ENCODE data around the gene SCYL3. TPM values are rescaled to one million over a fixed set of nuclear protein-coding genes. Genes with fewer than 3 reads are reported as not detected.
"Not testable (repeated sequence)": the region's sequence is repeated elsewhere in the genome, so short reads cannot be mapped to it uniquely, and the experiment has no call there.

The SCYL3 gene
- total RNA-seq, 2 donors from 2014 or later: 8.3 to 14.4 TPM

DNA sequence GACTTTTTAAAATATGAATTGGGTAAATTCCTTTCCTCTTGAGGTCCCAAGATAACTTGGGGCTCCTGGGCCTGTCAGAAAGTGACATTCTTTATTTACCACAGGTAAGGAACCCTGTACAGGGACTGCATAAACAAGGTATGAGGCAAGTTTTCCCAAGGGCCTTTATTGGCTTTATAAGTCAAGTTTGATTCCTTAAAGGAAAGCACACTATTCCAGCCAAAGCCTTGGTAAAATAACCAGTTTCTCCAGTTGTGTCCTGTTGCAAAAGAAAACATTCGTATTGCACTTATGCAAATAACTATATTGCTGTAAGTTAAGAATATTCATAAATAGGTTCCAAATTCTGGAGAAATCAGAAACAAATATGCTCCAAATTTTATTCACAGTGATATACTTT is 77.1 kb downstream of the SCYL3 start:
- ATAC-seq (ENCODE audit: insufficient number of reproducible peaks, low FRiP score, low read depth): no peak
- TF ChIP-seq, protein P1, sequence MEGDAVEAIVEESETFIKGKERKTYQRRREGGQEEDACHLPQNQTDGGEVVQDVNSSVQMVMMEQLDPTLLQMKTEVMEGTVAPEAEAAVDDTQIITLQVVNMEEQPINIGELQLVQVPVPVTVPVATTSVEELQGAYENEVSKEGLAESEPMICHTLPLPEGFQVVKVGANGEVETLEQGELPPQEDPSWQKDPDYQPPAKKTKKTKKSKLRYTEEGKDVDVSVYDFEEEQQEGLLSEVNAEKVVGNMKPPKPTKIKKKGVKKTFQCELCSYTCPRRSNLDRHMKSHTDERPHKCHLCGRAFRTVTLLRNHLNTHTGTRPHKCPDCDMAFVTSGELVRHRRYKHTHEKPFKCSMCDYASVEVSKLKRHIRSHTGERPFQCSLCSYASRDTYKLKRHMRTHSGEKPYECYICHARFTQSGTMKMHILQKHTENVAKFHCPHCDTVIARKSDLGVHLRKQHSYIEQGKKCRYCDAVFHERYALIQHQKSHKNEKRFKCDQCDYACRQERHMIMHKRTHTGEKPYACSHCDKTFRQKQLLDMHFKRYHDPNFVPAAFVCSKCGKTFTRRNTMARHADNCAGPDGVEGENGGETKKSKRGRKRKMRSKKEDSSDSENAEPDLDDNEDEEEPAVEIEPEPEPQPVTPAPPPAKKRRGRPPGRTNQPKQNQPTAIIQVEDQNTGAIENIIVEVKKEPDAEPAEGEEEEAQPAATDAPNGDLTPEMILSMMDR (IDR thresholded peaks at IDR 0.05): no peak
- Histone ChIP-seq H3K27me3 (replicated peaks; ENCODE audit: insufficient read depth) (no peaks in the 10 kb centered on the region), H3K27ac (no peak overlapping the region), H3K4me3 (no peak overlapping the region), H3K9me3 (no peaks in the 10 kb centered on the region), H3K4me1 (ENCODE audit: control insufficient read depth in 1 of 2, low read depth in 2 of 2) (no peaks in the 10 kb centered on the region), H3K36me3 (no peaks in the 10 kb centered on the region)
- DNase-seq (ENCODE audit: low spot score): no peak

DNA sequence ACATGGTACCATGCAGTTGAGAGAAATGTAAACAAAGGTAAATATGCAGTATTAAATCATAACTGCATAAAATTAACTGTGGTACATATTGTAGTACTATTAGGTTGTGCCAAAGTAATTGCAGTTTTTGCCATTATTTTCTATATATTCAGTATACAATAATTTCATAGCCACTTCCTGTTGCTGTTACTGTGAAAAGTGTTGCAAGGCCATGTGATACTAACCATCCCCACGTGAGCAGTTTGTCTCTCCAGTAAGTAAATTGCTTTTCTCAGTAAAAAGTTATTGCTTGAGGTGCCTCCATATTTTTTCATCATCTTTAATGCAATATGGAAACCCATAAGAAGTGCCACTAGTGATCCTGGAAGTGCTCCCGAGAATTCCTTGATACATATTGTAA is 79.4 kb downstream of the SCYL3 start:
- no peaks in the 10 kb centered on the region for H3K4me1 ChIP-seq (ENCODE audit: control insufficient read depth in 1 of 2, low read depth in 2 of 2)
- H3K27ac ChIP-seq: no peak overlapping the region
- H3K4me3 ChIP-seq: no peak overlapping the region
- no peak for ATAC-seq (ENCODE audit: insufficient number of reproducible peaks, low FRiP score, low read depth)
- TF ChIP-seq, protein P1 (IDR thresholded peaks at IDR 0.05): no peak
- no peaks in the 10 kb centered on the region for H3K27me3 ChIP-seq (replicated peaks; ENCODE audit: insufficient read depth)
- H3K9me3 ChIP-seq: no peaks in the 10 kb centered on the region
- DNase-seq (ENCODE audit: low spot score): no peak
- no peaks in the 10 kb centered on the region for H3K36me3 ChIP-seq

DNA sequence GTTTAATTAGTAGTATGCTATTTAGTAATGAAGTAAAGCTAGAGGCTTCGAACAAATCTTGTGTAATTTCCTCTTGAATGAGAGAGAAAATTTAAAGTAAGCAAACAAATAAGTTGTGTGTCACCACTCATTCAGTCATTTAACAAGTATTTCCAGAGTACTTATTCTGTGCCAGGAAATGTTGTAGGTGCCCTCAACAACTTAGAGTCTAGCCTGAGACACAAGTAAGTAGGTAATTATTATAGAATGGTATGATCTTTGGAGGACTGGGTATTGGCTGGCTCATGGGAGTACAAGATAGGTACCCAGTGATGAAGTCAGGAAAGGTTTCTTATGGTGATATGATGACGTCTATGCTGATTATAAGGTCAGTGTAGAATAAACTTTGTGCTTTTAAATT is 81.6 kb downstream of the SCYL3 start:
- DNase-seq (ENCODE audit: low spot score): no peak
- TF ChIP-seq, protein P1 (IDR thresholded peaks at IDR 0.05): no peak
- no peaks in the 10 kb centered on the region for H3K36me3 ChIP-seq
- no peak overlapping the region for H3K27ac ChIP-seq
- no peak for ATAC-seq (ENCODE audit: insufficient number of reproducible peaks, low FRiP score, low read depth)
- no peaks in the 10 kb centered on the region for H3K27me3 ChIP-seq (replicated peaks; ENCODE audit: insufficient read depth)
- no peaks in the 10 kb centered on the region for H3K4me1 ChIP-seq (ENCODE audit: control insufficient read depth in 1 of 2, low read depth in 2 of 2)
- H3K9me3 ChIP-seq: no peaks in the 10 kb centered on the region
- H3K4me3 ChIP-seq: no peak overlapping the region

DNA sequence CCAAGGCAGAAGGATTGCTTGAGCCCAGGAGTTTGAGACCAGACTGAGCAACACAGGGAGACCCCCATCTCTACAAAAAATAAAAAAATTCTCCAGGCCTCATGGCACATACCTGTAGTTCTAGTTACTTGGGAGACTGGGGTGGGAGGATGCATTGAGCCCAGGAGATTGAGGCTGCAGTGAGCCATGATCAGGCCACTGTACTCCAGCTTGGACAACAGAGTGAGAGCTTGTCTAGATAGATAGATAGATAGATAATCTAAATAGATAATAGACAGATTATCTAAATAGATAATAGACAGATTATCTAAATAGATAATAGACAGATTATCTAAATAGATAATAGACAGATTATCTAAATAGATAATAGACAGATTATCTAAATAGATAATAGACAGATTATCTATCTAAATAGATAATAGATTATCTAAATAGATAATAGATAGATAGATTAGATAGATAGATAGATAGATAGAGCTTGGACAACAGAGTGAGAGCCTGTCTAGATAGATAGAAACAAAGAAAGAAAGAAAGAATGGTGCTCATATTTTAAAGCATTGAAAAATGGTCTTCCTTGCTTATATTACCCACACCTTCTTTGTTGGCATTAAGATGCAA is 82.2 kb downstream of the SCYL3 start:
- not testable (repeated sequence) for H3K27ac ChIP-seq; H3K27me3 ChIP-seq (replicated peaks; ENCODE audit: insufficient read depth); H3K4me3 ChIP-seq; H3K36me3 ChIP-seq; H3K4me1 ChIP-seq (ENCODE audit: control insufficient read depth in 1 of 2, low read depth in 2 of 2); DNase-seq (ENCODE audit: low spot score); ATAC-seq (ENCODE audit: insufficient number of reproducible peaks, low FRiP score, low read depth); H3K9me3 ChIP-seq

DNA sequence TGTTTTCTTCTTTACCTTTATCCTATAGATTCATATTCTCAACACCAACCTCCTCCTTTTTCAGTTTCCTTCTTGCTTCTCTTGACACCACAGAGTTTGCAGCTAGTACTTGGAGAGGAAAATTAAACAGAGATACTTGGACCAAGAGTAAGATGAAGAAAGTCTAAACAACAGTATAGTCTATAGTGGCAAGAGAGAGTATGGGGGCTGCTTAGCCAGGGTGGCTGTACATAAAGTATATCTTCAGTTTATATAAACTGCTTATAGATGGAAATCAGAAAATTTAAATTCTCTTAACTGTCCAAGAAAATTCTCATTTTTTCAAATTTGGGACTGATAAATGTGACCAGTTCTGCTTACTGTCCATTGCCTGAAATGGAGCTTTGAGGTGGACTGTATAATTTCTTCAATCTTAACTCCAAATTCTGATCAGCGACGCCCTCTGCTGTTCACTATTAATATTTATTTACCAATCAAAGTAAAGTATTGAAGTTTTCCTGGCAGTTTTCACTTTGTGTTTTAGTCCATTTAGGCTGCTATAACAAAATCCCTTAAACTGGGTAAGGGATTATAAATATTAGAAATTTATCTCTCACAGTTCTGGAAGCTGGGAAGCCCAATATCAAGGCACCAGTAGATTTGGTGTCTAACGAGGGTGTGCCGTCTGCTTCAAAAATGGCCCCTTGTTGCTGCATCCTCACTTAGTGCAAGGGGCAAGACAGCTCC is 84.2 kb downstream of the SCYL3 start:
- ATAC-seq (ENCODE audit: insufficient number of reproducible peaks, low FRiP score, low read depth) (no peak), DNase-seq (ENCODE audit: low spot score) (no peak)
- H3K36me3 ChIP-seq: no peaks in the 10 kb centered on the region

More for the DNA sequence above, 84.2 kb downstream of the SCYL3 start:
- Histone ChIP-seq H3K4me1 (ENCODE audit: control insufficient read depth in 1 of 2, low read depth in 2 of 2) (no peaks in the 10 kb centered on the region), H3K4me3 (no peak overlapping the region), H3K27ac (no peak overlapping the region), H3K9me3 (no peaks in the 10 kb centered on the region), H3K27me3 (replicated peaks; ENCODE audit: insufficient read depth) (no peaks in the 10 kb centered on the region)
- TF ChIP-seq, protein P1 (IDR thresholded peaks at IDR 0.05): peak; percentile 60

Data from thoracic aorta (tissue), 2 donors.